Activated T-cell treated with anti-CD3 and anti-CD28 coated beads, Interleukin-2, amount 50 U/mL, for 4 hours (primary cell): ENCODE data around the gene TUT4. TPM values are rescaled to one million over a fixed set of nuclear protein-coding genes. Genes with fewer than 3 reads are reported as not detected.

Experiments used
- ATAC-seq, 2 donors: fragments of 200-7000 bp; cut with Tn5 transposase; one replicate each; pipeline ENCODE4 v1.10.0; 2021
- DNase-seq: peaks from one replicate; pipeline ENCODE4 v3.0.0-alpha.2; 2020
- H3K27me3 Mint-ChIP-seq: one replicate; pipeline ENCODE4 v1.8.0; 2021; ENCODE audit warnings: low read depth, mixed read lengths
- H3K36me3 Mint-ChIP-seq: one replicate; pipeline ENCODE4 v1.8.0; 2022; ENCODE audit warnings: mixed read lengths; ENCODE audit not compliant: insufficient read depth
- H3K4me1 Mint-ChIP-seq: one replicate; pipeline ENCODE4 v1.8.0; 2021; ENCODE audit warnings: low read depth, mixed read lengths
- H3K4me3 Mint-ChIP-seq: one replicate; pipeline ENCODE4 v1.8.0; 2021; ENCODE audit warnings: mild to moderate bottlenecking, moderate library complexity, mixed read lengths
- H3K9me3 Mint-ChIP-seq: one replicate; pipeline ENCODE4 v1.8.0; 2021; ENCODE audit warnings: mixed read lengths
- total RNA-seq, 3 donors: library from RNA; stranded (reverse); gene quantifications; one replicate each; pipeline ENCODE4 v1.2.1, GENCODE V29; 2021

The TUT4 gene
- total RNA-seq, 3 donors from 2014 or later = 36.7 to 37.7 (median 36.8) TPM

DNA sequence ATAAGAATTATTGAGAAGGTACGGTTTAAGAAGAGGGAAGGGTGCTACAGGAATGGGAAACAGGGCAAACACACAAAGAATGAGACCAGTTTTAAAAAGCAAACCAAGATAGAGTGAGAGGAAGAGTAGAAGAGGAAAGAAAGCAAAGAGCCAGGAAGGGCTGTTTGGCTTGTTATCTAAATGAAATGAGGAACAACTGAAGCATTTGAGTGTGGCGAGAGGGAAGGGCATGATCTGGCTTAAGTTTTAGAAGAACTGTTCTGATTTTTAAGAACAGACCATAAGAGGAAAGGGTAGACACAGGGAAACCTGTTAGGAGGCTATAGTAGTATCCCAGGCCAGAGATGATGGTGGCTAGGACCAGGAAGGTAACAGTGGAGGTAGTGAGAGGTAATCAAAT, 73.8 kb downstream of the TUT4 start:
- H3K27me3 Mint-ChIP-seq = no peaks in the 10 kb centered on the region
- H3K9me3 Mint-ChIP-seq = no peaks in the 10 kb centered on the region
- H3K4me1 Mint-ChIP-seq = no peaks in the 10 kb centered on the region
- DNase-seq = no peak
- H3K36me3 Mint-ChIP-seq = peaks cover 18% of the 10 kb centered on the region
- ATAC-seq = no peak
- no peak overlapping the region for H3K4me3 Mint-ChIP-seq

DNA sequence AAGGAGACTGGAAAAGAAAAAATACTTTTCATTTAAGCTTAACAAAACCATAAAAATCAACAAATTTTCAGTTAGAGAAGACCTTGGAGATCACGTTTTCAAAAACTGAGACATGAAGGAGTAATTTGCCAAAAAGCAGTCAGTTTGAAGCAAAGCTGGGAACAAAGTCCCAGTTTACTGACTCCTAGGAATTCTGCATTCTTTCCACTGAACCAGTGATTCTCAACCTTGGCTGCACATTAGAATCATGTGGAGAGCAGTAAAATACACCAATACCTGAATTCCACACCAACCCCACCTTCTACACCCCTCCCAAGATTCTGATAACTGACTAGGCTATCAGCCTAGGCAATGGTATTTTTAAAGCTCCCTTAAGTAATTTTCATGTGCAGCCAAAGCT, 75.0 kb downstream of the TUT4 start:
- H3K27me3 Mint-ChIP-seq = no peaks in the 10 kb centered on the region
- no peaks in the 10 kb centered on the region for H3K9me3 Mint-ChIP-seq
- H3K4me1 Mint-ChIP-seq = peaks cover 4% of the 10 kb centered on the region
- ATAC-seq (no peak), DNase-seq (no peak)
- peaks cover 18% of the 10 kb centered on the region for H3K36me3 Mint-ChIP-seq
- no peak overlapping the region for H3K4me3 Mint-ChIP-seq

DNA sequence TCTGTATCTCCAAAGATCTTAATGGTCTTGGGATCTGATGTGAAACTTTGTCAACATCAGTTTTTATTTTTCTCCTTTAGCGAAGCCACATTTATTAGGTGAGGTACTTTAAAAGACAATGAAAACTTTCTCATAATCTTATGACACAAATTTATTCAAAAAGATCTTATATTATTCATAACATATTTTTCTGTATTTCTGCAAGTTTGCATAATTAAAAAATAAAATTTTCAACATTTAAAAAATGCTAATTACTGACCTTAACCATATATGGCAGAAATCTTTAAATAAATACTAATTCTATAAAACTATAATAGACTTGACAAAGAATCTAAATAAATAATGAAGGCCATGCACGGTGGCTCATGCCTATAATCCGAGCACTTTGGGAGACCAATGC, 75.9 kb downstream of the TUT4 start:
- ATAC-seq = no peak
- Mint-ChIP-seq H3K4me1 (peaks cover 4% of the 10 kb centered on the region), H3K36me3 (peaks cover 13% of the 10 kb centered on the region), H3K9me3 (no peaks in the 10 kb centered on the region), H3K4me3 (no peak overlapping the region), H3K27me3 (no peaks in the 10 kb centered on the region)
- no peak for DNase-seq

- H3K4me3 Mint-ChIP-seq = no peak overlapping the region
- H3K9me3 Mint-ChIP-seq = no peaks in the 10 kb centered on the region
- ATAC-seq = no peak
- peaks cover 4% of the 10 kb centered on the region for H3K4me1 Mint-ChIP-seq
- H3K27me3 Mint-ChIP-seq = no peaks in the 10 kb centered on the region
- no peak for DNase-seq
- H3K36me3 Mint-ChIP-seq = peaks cover 18% of the 10 kb centered on the region
Observed at GRCh38 chr1:52474807-52475206, 78.1 kb downstream of the TUT4 start.

GRCh38 chr1:52473039-52473438, 79.9 kb downstream of the TUT4 start:
- H3K27me3 Mint-ChIP-seq = no peaks in the 10 kb centered on the region
- H3K9me3 Mint-ChIP-seq = no peaks in the 10 kb centered on the region
- H3K36me3 Mint-ChIP-seq = peaks cover 20% of the 10 kb centered on the region
- DNase-seq (no peak), ATAC-seq (no peak)
- no peak overlapping the region for H3K4me3 Mint-ChIP-seq
- peaks cover 4% of the 10 kb centered on the region for H3K4me1 Mint-ChIP-seq

GRCh38 chr1:52472384-52472783, 80.5 kb downstream of the TUT4 start:
- no peak for ATAC-seq
- Mint-ChIP-seq H3K4me1 (peaks cover 4% of the 10 kb centered on the region), H3K9me3 (no peaks in the 10 kb centered on the region), H3K36me3 (peaks cover 22% of the 10 kb centered on the region), H3K4me3 (no peak overlapping the region), H3K27me3 (no peaks in the 10 kb centered on the region)
- no peak for DNase-seq

- H3K4me1 Mint-ChIP-seq = peaks cover 4% of the 10 kb centered on the region
- no peak for ATAC-seq
- DNase-seq = no peak
- H3K27me3 Mint-ChIP-seq = no peaks in the 10 kb centered on the region
- peaks cover 23% of the 10 kb centered on the region for H3K36me3 Mint-ChIP-seq
- no peaks in the 10 kb centered on the region for H3K9me3 Mint-ChIP-seq
- no peak overlapping the region for H3K4me3 Mint-ChIP-seq
Observed at GRCh38 chr1:52469108-52469507, 83.8 kb downstream of the TUT4 start.

- H3K4me1 Mint-ChIP-seq = no peaks in the 10 kb centered on the region
- peaks cover 16% of the 10 kb centered on the region for H3K36me3 Mint-ChIP-seq
- ATAC-seq (no peak), DNase-seq (no peak)
- H3K4me3 Mint-ChIP-seq = no peak overlapping the region
- H3K9me3 Mint-ChIP-seq = no peaks in the 10 kb centered on the region
- H3K27me3 Mint-ChIP-seq = no peaks in the 10 kb centered on the region
Observed at GRCh38 chr1:52463891-52464290, 89.0 kb downstream of the TUT4 start.

DNA sequence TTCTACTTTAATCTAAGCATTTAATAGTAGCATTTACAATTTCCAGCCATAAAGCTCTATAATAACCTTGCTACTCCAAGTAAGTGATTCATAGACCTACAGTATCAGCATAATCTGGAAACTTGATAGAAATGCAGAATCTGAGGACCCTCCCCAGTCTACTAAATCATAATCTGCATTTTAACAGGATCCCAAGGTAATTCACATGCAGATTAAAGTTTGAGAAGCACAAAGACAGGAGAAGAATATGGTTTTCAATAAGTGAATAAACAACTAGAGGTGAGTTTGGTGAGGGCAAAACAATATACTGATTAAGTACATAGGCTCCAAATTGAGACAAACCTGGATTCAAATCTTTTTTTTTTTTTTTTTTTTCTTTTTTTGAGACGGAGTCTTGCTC, 91.1 kb downstream of the TUT4 start:
- DNase-seq (no peak), ATAC-seq (no peak)
- H3K27me3 Mint-ChIP-seq = no peaks in the 10 kb centered on the region
- no peaks in the 10 kb centered on the region for H3K9me3 Mint-ChIP-seq
- no peaks in the 10 kb centered on the region for H3K4me1 Mint-ChIP-seq
- no peak overlapping the region for H3K4me3 Mint-ChIP-seq
- peaks cover 14% of the 10 kb centered on the region for H3K36me3 Mint-ChIP-seq

DNA sequence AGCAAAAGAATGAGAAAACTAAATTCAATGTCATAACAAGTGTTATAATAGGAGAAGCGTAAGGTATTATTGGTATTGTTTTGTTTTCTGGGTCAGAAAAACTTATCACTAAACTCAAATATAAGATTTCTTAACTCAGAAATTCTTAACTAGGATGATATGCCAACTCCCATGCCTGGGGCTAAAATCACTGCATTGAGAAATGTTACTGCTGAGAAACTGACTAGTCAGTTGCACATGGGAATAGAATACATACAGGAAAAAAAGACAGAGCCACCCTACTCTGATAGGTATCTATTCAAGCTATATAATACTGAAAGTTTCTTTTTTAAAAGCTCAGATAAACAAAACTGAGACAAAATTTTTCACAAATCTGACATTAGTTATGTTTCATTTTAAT, 92.2 kb downstream of the TUT4 start:
- H3K36me3 Mint-ChIP-seq = peaks cover 17% of the 10 kb centered on the region

DNA sequence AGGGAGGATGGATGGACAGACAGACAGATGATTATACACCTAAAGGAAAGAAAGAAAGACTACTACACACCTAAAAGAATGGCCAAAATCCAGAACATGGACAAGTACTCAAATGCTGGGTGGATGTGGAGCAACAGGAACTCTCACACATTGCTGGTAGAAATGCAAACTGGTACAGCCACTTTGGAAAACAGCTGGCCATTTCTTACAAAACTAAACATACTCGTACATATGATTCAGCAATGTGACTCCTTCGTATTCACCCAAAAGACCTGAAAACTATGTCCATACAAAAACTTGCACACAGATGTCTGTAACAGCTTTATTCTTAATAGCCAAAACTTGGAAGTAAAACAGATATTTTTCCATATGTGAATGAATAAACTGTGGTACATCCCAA, 97.2 kb downstream of the TUT4 start:
- Mint-ChIP-seq H3K4me1 (no peaks in the 10 kb centered on the region), H3K36me3 (peaks cover 28% of the 10 kb centered on the region)
- DNase-seq = no peak

More for the DNA sequence above, 92.2 kb downstream of the TUT4 start:
- no peaks in the 10 kb centered on the region for H3K9me3 Mint-ChIP-seq
- H3K27me3 Mint-ChIP-seq = no peaks in the 10 kb centered on the region
- no peaks in the 10 kb centered on the region for H3K4me1 Mint-ChIP-seq
- DNase-seq (no peak), ATAC-seq (no peak)
- no peak overlapping the region for H3K4me3 Mint-ChIP-seq

DNA sequence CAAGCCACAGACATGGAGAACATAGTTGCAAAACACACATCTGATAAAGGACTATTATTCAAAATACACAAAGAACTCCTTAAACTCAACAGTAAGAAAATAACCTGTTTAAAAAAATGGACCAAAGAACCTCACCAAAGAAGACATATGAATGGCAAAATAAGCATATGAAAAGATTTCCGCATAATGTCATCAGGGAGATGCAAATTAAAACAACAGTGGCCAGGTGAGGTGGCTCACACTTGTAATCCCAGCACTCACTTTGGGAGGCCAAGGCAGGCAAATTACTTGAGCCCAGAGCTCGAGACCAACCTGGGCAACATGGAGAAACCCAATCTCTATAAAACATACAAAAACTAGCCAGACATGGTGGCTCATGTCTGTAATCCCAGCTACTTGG, 98.1 kb downstream of the TUT4 start:
- Mint-ChIP-seq H3K4me1 (no peaks in the 10 kb centered on the region), H3K9me3 (no peaks in the 10 kb centered on the region), H3K27me3 (no peaks in the 10 kb centered on the region), H3K4me3 (no peak overlapping the region), H3K36me3 (peaks cover 28% of the 10 kb centered on the region)
- no peak for DNase-seq
- no peak for ATAC-seq

More for the DNA sequence above, 97.2 kb downstream of the TUT4 start:
- ATAC-seq = no peak
- Mint-ChIP-seq H3K9me3 (no peaks in the 10 kb centered on the region), H3K27me3 (no peaks in the 10 kb centered on the region), H3K4me3 (no peak overlapping the region)

- H3K9me3 Mint-ChIP-seq = no peaks in the 10 kb centered on the region
- H3K4me3 Mint-ChIP-seq = no peak overlapping the region
- no peaks in the 10 kb centered on the region for H3K4me1 Mint-ChIP-seq
- ATAC-seq = no peak
- DNase-seq = no peak
- H3K27me3 Mint-ChIP-seq = no peaks in the 10 kb centered on the region
- H3K36me3 Mint-ChIP-seq = peaks cover 30% of the 10 kb centered on the region
Observed at GRCh38 chr1:52454127-52454526, 98.8 kb downstream of the TUT4 start.

DNA sequence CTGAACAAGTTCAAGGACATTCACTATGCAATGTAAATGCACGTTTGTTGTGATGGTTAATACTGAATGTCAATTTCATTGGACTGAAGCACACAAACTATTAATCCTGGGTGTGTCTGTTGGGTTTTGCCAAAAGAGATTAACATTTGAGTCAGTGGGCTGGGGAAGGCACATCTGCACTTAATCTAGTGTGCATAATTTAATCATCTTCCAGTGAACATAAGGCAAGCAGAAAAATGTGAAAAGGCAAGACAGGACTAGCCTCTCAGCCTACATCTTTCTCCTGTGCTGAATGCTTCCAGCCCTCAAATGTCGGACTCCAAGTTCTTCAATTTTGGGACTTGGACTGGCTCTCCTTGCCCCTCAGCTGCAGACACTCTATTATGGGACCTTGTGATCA, 108.4 kb downstream of the TUT4 start:
- Mint-ChIP-seq H3K27me3 (no peaks in the 10 kb centered on the region), H3K36me3 (peaks cover 28% of the 10 kb centered on the region), H3K4me1 (no peaks in the 10 kb centered on the region), H3K4me3 (no peak overlapping the region), H3K9me3 (no peaks in the 10 kb centered on the region)
- DNase-seq (no peak), ATAC-seq (no peak)

DNA sequence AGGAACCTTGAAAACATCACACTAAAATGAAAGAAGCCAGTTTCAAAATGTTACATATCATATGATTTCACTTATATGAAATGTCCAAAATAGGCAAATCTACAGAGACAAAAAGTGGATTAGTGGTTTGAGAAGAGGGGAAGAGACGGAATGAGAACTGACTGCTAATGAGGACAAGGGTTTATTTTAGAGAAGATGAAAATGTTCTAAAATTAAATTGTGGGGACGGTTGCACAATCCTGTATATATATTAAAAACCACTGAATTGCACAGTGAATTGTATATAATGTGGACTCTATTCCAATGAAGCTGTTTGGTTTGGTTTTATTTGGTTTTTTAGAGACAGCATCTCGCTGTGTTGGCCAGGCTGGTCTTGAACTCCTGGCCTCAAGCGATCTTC, 112.9 kb downstream of the TUT4 start:
- ATAC-seq (no peak), DNase-seq (no peak)
- Mint-ChIP-seq H3K27me3 (no peaks in the 10 kb centered on the region), H3K4me3 (no peak overlapping the region), H3K9me3 (no peaks in the 10 kb centered on the region), H3K4me1 (no peaks in the 10 kb centered on the region), H3K36me3 (peaks cover 30% of the 10 kb centered on the region)

GRCh38 chr1:52436817-52437216, 116.1 kb downstream of the TUT4 start:
- Mint-ChIP-seq H3K9me3 (no peaks in the 10 kb centered on the region), H3K4me3 (no peak overlapping the region), H3K36me3 (peaks cover 28% of the 10 kb centered on the region), H3K4me1 (no peaks in the 10 kb centered on the region), H3K27me3 (no peaks in the 10 kb centered on the region)
- ATAC-seq (no peak), DNase-seq (no peak)
